ENCODE data around the gene HPSE2. TPM values are rescaled to one million over a fixed set of nuclear protein-coding genes. Genes with fewer than 3 reads are reported as not detected.

HPSE2 gene
- total and polyA plus RNA-seq, 8 donors: 0.04 to 1.1 (median 0.05) TPM; not detected in 5

DNA sequence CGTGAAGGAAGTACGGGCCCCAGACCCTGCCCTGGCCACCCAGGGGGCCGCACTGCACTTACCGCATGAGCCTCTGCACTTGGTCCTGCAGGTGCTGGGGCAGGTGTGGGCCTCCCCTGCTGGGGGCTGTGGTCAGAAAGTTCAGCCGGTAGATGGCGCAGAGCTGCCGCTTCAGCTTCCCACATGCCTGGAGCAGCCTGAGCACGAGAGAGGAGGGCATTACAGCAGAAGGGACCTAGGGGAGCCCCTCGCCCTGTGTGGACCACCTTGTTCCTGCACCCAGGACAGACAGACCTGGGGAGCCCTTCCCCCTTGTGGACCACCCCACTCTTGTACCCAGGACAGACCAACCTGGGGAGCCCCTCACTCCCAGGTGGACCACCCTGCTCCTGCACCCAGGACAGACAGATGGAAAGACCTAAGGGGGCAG lies 811.9 kb downstream of the HPSE2 start:
- intact Hi-C loops (cut with DNase I): no loop called here
- 89% methylated on average over 9 of the region's 9 CpGs for WGBS, 2 donors
- no peaks in the 10 kb centered on the region for H3K9me3 ChIP-seq
- H3K36me3 ChIP-seq: peaks cover 0 to 19% (median 0%) of the 10 kb centered on the region in 3 donors
- no peak for FAIRE-seq
- peak in 2 of 6 donors; percentile 49 to 60 for DNase-seq
- H3K27ac ChIP-seq: no peak overlapping the region
- TF ChIP-seq, protein P1, sequence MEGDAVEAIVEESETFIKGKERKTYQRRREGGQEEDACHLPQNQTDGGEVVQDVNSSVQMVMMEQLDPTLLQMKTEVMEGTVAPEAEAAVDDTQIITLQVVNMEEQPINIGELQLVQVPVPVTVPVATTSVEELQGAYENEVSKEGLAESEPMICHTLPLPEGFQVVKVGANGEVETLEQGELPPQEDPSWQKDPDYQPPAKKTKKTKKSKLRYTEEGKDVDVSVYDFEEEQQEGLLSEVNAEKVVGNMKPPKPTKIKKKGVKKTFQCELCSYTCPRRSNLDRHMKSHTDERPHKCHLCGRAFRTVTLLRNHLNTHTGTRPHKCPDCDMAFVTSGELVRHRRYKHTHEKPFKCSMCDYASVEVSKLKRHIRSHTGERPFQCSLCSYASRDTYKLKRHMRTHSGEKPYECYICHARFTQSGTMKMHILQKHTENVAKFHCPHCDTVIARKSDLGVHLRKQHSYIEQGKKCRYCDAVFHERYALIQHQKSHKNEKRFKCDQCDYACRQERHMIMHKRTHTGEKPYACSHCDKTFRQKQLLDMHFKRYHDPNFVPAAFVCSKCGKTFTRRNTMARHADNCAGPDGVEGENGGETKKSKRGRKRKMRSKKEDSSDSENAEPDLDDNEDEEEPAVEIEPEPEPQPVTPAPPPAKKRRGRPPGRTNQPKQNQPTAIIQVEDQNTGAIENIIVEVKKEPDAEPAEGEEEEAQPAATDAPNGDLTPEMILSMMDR (IDR thresholded peaks at IDR 0.05): no peak
- ATAC-seq: no peak
- H3K4me3 ChIP-seq: no peak overlapping the region
- H3K27me3 ChIP-seq: no peaks in the 10 kb centered on the region
- no peaks in the 10 kb centered on the region for H3K4me1 ChIP-seq

DNA sequence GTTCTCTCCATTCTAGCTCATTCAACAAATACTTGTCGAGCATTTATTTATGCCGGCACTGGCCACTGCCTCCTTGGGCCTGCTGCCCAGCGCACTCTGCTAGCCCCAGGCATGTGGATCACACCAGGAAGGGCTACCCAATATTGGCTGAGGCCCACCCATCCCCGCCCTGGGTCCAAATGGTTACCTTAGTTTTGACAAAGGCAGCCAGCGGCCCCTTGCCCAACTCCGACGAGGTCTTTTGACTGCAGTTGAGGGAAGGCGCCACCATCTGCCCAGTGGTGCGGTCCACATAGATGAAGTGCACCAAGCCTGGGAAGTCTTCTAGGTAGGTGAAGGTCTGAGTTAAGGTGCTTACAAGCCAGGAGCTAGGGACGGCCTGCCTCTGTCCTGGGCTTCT lies 813.5 kb downstream of the HPSE2 start:
- Histone ChIP-seq H3K27me3 (no peaks in the 10 kb centered on the region), H3K27ac (no peak overlapping the region), H3K4me1 (no peaks in the 10 kb centered on the region), H3K4me3 (no peak overlapping the region), H3K9me3 (no peaks in the 10 kb centered on the region), H3K36me3 (peaks cover 0 to 25% (median 0%) of the 10 kb centered on the region in 3 donors)
- intact Hi-C loops (cut with DNase I): no loop called here
- TF ChIP-seq, protein P1 (IDR thresholded peaks at IDR 0.05): no peak
- WGBS, 2 donors: 92 to 97% methylated on average over 10 of the region's 10 CpGs
- DNase-seq (peak in 1 of 6 donors; percentile 30), ATAC-seq (no peak), FAIRE-seq (no peak)

DNA sequence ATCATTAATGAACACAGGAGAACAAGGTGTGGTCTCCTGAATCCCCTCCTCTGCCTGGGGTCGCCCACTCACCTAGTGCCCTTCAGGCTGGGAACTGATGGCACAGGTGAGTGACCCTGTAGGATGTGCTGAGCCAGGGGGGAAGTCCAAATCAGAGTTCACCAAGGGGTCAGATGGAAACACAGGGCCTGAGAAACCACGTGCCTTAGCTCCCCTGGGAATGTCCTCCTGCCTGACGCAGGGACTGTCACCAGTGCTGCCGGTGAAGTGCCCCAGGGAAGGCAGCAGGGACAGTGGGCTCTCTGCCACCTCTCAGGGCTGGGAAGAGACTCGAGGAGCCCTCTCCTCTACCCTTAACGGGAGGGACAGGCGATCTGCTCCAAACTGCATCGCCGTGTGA lies 814.9 kb downstream of the HPSE2 start:
- DNase-seq (peak in 1 of 6 donors; percentile 22), ATAC-seq (no peak), FAIRE-seq (no peak)
- H3K27me3 ChIP-seq: no peaks in the 10 kb centered on the region
- no peak overlapping the region for H3K27ac ChIP-seq
- peaks cover 0 to 33% (median 0%) of the 10 kb centered on the region in 3 donors for H3K36me3 ChIP-seq
- H3K4me3 ChIP-seq: no peak overlapping the region
- H3K4me1 ChIP-seq: peaks cover 0 to under 1% (median 0%) of the 10 kb centered on the region in 3 donors
- intact Hi-C loops (cut with DNase I): no loop called here
- TF ChIP-seq, protein P1 (IDR thresholded peaks at IDR 0.05): no peak
- 85 to 86% methylated on average over 9 of the region's 9 CpGs for WGBS, 2 donors
- no peaks in the 10 kb centered on the region for H3K9me3 ChIP-seq

DNA sequence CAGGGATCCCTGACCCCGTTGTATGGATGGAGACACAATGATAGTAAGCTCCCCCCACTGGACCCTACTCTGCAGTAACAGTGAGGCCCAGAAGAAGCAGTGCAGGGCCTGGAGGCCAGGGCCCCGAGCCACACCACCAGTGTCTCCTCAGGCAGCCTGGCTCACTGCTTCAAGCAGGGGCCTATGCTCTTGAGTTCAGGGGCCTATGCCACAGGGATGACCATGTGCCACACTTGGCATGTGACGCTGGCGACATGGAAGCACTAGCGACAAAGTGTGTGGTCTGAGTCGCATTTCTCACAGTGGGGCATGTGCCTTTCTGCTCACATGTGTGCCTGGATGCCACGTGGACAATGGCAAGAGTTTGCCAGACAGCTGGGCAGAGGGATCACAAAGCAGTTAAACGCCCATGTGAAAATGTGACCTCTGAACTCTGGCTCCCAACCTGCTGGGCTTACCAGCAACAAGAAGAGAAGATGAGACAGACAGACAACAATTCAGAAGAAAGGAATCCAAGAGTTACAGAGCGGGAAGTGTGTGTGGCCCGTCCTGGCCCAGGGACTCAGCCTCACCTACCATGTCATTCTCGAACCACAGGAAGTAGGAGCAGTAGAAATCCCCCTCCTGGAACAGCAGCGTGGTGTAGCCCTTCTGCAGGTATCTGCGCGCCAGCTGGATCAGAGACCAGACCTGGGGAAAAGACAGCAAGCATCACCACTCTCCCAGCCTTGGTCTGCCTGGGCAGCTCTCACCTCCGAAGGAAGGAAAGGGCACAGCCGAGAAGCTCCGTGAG lies 816.0 kb downstream of the HPSE2 start:
- H3K36me3 ChIP-seq: peaks cover 0 to 33% (median 0%) of the 10 kb centered on the region in 3 donors
- no peaks in the 10 kb centered on the region for H3K27me3 ChIP-seq
- H3K27ac ChIP-seq: no peak overlapping the region
- 92 to 97% methylated on average over 17 of the region's 17 CpGs for WGBS, 2 donors
- TF ChIP-seq, protein P1 (IDR thresholded peaks at IDR 0.05): no peak
- intact Hi-C loops (cut with DNase I): no loop called here
- ATAC-seq (no peak), FAIRE-seq (no peak), DNase-seq (peak in 1 of 6 donors; percentile 44)
- H3K4me3 ChIP-seq: no peak overlapping the region
- H3K4me1 ChIP-seq: peaks cover 0 to 6% (median 0%) of the 10 kb centered on the region in 3 donors
- H3K9me3 ChIP-seq: no peaks in the 10 kb centered on the region

Measured in pancreas (tissue), 10 donors.